HCT116 (cell line): Measurements from ENCODE around the gene TXNDC15. TPM values are rescaled to one million over a fixed set of nuclear protein-coding genes. Genes with fewer than 3 reads are reported as not detected.

Experiments used
- ATAC-seq: fragments of 200-7000 bp; cut with Tn5 transposase; 2 replicates; pipeline ENCODE4 v1.9.1; 2020; ENCODE audit warnings: mild to moderate bottlenecking, moderate library complexity
- BruUV-seq: library from RNA; stranded (reverse); fragments of 400-500 nt; replicated peaks from 2 replicates; lab custom pipeline; 2021; lab: Mats Ljungman, UMichigan
- CTCF ChIA-PET: fragments of 300-600 bp; sonication (Branson Sonifier 250); formaldehyde crosslinking; loops from one replicate; lab custom pipeline; 2021; ENCODE audit warnings: antibody characterized with exemption; lab: Charles Lee
- POLR2A ChIA-PET: fragments of 300-600, 350-600 bp; sonication (Branson Sonifier 250); formaldehyde crosslinking; loops from one replicate; lab custom pipeline; 2021; ENCODE audit warnings: antibody characterized with exemption; lab: Charles Lee
- RAD21 ChIA-PET, 2 experiments: fragments of 300-600 bp; sonication (Branson Sonifier 250); formaldehyde crosslinking; loops; one replicate each; lab custom pipeline; 2023; ENCODE audit warnings: low total read pairs in 2 of 2; ENCODE audit not compliant: uncharacterized antibody in 2 of 2, unreplicated experiment in 2 of 2, low non-redundant PET in 1 of 2; lab: Charles Lee
- DNase-seq: peaks from one replicate; pipeline ENCODE4 v3.0.0-alpha.2; 2010; ENCODE audit warnings: low read depth, low spot score
- H2AFZ ChIP-seq: fragments of 200-600 bp; shearing (Covaris generic), sonication (generic); 2 replicates; pipeline ENCODE4 v1.6.1; 2017; ENCODE audit warnings: low read depth, mixed run types, mixed read lengths, antibody characterized with exemption, low read length; ENCODE audit not compliant: poor library complexity, severe bottlenecking
- H3K27ac ChIP-seq: 2 replicates; pipeline ENCODE4 v1.5.1; 2012; ENCODE audit warnings: low read depth, low read length
- H3K27me3 ChIP-seq: fragments of 200-600 bp; sonication (generic); 2 replicates; pipeline ENCODE4 v1.6.1; 2016; ENCODE audit warnings: mixed run types, low read length, mixed read lengths; ENCODE audit not compliant: insufficient read depth
- H3K36me3 ChIP-seq, 2 experiments: fragments of 200-500 bp in 1 of 2; fragments of 200-600 bp in 1 of 2; sonication (Bioruptor generic) in 1 of 2; sonication (generic) in 1 of 2; 2 replicates each; pipeline versions ENCODE4 v1.5.1 to v1.6.1; 2014 to 2016; ENCODE audit warnings: low read length in 2 of 2, inconsistent platforms in 1 of 2, mixed read lengths in 1 of 2, mixed run types in 1 of 2; ENCODE audit not compliant: insufficient read depth in 2 of 2, control insufficient read depth in 1 of 2
- H3K4me1 ChIP-seq, 2 experiments: fragments of 200-600 bp in 1 of 2; sonication (generic) in 1 of 2; 2 replicates each; pipeline versions ENCODE4 v1.5.1 to v1.6.1; 2012 to 2017; ENCODE audit warnings: low read length in 2 of 2, inconsistent platforms in 1 of 2, mild to moderate bottlenecking in 1 of 2, mixed read lengths in 1 of 2, mixed run types in 1 of 2, moderate library complexity in 1 of 2; ENCODE audit not compliant: insufficient read depth in 2 of 2, control insufficient read depth in 1 of 2
- H3K4me2 ChIP-seq: fragments of 200-600 bp; sonication (generic); 2 replicates; pipeline ENCODE4 v1.6.1; 2017; ENCODE audit warnings: mixed run types, low read length, mixed read lengths
- H3K4me3 ChIP-seq, 2 experiments: fragments of 200-600 bp in 1 of 2; sonication (generic) in 1 of 2; replicated peaks in 1 of 2; 2 replicates each; pipeline ENCODE4 v1.5.1; 2011 to 2016; ENCODE audit warnings: low read length in 2 of 2, control low read depth in 1 of 2, low read depth in 1 of 2, mild to moderate bottlenecking in 1 of 2, mixed read lengths in 1 of 2, mixed run types in 1 of 2
- H3K79me2 ChIP-seq: fragments of 200-600 bp; sonication (generic); 2 replicates; pipeline ENCODE4 v1.6.1; 2017; ENCODE audit warnings: mild to moderate bottlenecking, mixed run types, low read length, moderate library complexity, mixed read lengths; ENCODE audit not compliant: insufficient read depth
- H3K9ac ChIP-seq: fragments of 200-600 bp; sonication (generic); 2 replicates; pipeline ENCODE4 v1.6.1; 2016; ENCODE audit warnings: low read length, mixed read lengths
- H3K9me2 ChIP-seq: fragments of 200-600 bp; sonication (generic), shearing (Covaris generic); 2 replicates; pipeline ENCODE4 v1.6.1; 2017; ENCODE audit warnings: mixed run types, mild to moderate bottlenecking, moderate library complexity; ENCODE audit not compliant: insufficient read depth
- H3K9me3 ChIP-seq, 2 experiments: fragments of 200-500 bp in 1 of 2; fragments of 200-600 bp in 1 of 2; sonication (Bioruptor generic) in 1 of 2; sonication (generic) in 1 of 2; 2 replicates each; pipeline ENCODE4 v1.6.1; 2014 to 2017; ENCODE audit warnings: low read length in 2 of 2, mixed read lengths in 2 of 2, inconsistent platforms in 1 of 2, low read depth in 1 of 2, mild to moderate bottlenecking in 1 of 2, mixed run types in 1 of 2, moderate library complexity in 1 of 2; ENCODE audit not compliant: control insufficient read depth in 1 of 2, insufficient read depth in 1 of 2
- H4K20me1 ChIP-seq: fragments of 200-600 bp; sonication (generic), shearing (Covaris generic); 2 replicates; pipeline ENCODE4 v1.6.1; 2017; ENCODE audit warnings: mixed run types, mild to moderate bottlenecking, moderate library complexity; ENCODE audit not compliant: insufficient read depth
- EGR1 ChIP-seq: IDR thresholded peaks from 2 replicates; pipeline ENCODE4 v1.6.1; 2012; ENCODE audit warnings: low read depth
- ELF1 ChIP-seq: IDR thresholded peaks from 2 replicates; pipeline ENCODE4 v1.6.1; 2012; ENCODE audit warnings: low read depth, borderline replicate concordance
- EZH2 ChIP-seq: fragments of 200-600 bp; sonication (generic); IDR thresholded peaks from 2 replicates; pipeline ENCODE4 v1.6.1; 2017; ENCODE audit warnings: antibody characterized with exemption, mixed run types
- POLR2A ChIP-seq: IDR thresholded peaks from 2 replicates; pipeline ENCODE4 v1.7.0; 2011; ENCODE audit warnings: borderline replicate concordance; ENCODE audit not compliant: insufficient read depth, insufficient read length; ENCODE audit errors: extremely low read depth
- POLR2AphosphoS5 ChIP-seq: IDR thresholded peaks from 2 replicates; pipeline ENCODE4 v1.6.1; 2011; ENCODE audit warnings: mild to moderate bottlenecking, low read depth, low read length, moderate library complexity
- RAD21 ChIP-seq: IDR thresholded peaks from 2 replicates; pipeline ENCODE4 v1.6.1; 2012; ENCODE audit warnings: low read depth, mild to moderate bottlenecking
- ZFX ChIP-seq: fragments of 450-650 bp; IDR thresholded peaks from 2 replicates; pipeline ENCODE4 v1.6.1; 2017
- intact Hi-C: fragments of 100-400 bp; cut with micrococcal nuclease; formaldehyde crosslinking; loops from 2 replicates; pipeline ENCODE4 v1.10.0; 2022
- total RNA-seq: library from RNA; stranded (reverse); gene quantifications from one replicate; pipeline ENCODE4 v1.2.1, GENCODE V29; 2021; ENCODE audit not compliant: unreplicated experiment
- TF ChIP-seq, protein P1 (sequence below): IDR thresholded peaks from 2 replicates; pipeline ENCODE4 v1.6.1; 2011; ENCODE audit warnings: mild to moderate bottlenecking, low read length, moderate library complexity; ENCODE audit not compliant: insufficient replicate concordance; ENCODE audit errors: extremely low read depth
- TF ChIP-seq, protein P2 (sequence below): IDR thresholded peaks from 2 replicates; pipeline ENCODE4 v1.6.1; 2012
- TF ChIP-seq, protein P3 (sequence below): IDR thresholded peaks from 2 replicates; pipeline ENCODE4 v1.6.1; 2012
- TF ChIP-seq, protein P4 (sequence below): IDR thresholded peaks from 2 replicates; pipeline ENCODE4 v1.6.1; 2012; ENCODE audit warnings: low read depth

Gene TXNDC15
- total RNA-seq, 1 experiment from 2014 or later = 17.8 TPM

DNA sequence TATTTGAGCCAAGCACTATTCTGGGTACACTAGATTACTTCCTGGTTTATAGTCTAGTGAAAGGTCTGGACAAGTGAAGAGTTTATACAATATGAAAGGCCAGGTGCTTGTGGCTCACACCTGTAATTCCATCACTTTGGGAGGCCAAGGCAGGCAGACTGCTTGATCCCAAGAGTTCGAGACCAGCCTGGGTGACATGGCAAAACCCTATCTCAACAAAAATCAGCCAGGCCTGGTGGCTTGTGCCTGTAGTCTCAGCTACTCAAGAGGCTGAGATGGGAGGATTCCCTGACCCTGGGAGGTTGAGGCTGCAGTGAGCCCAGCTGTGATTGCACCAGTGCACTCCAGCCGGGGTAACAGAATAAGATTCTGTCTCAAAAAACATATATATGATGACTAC, 9.5 kb upstream of the TXNDC15 start:
- Histone ChIP-seq H2AFZ (no peak overlapping the region), H3K79me2 (no peaks in the 10 kb centered on the region), H3K9me2 (no peaks in the 10 kb centered on the region), H3K9ac (no peak overlapping the region), H3K4me1 (no peaks in the 10 kb centered on the region), H3K4me2 (no peak overlapping the region), H4K20me1 (no peaks in the 10 kb centered on the region), H3K36me3 (peaks cover 3 to 6% of the 10 kb centered on the region in 2 experiments; a peak in 2 of 4 replicates), H3K4me3 (no peak overlapping the region), H3K9me3 (no peaks in the 10 kb centered on the region), H3K27ac (no peak overlapping the region), H3K27me3 (no peaks in the 10 kb centered on the region)
- DNase-seq = no peak
- ChIA-PET POLR2A (no interaction called here), RAD21 (no interaction called here), CTCF (no interaction called here)
- TF ChIP-seq, protein P1, sequence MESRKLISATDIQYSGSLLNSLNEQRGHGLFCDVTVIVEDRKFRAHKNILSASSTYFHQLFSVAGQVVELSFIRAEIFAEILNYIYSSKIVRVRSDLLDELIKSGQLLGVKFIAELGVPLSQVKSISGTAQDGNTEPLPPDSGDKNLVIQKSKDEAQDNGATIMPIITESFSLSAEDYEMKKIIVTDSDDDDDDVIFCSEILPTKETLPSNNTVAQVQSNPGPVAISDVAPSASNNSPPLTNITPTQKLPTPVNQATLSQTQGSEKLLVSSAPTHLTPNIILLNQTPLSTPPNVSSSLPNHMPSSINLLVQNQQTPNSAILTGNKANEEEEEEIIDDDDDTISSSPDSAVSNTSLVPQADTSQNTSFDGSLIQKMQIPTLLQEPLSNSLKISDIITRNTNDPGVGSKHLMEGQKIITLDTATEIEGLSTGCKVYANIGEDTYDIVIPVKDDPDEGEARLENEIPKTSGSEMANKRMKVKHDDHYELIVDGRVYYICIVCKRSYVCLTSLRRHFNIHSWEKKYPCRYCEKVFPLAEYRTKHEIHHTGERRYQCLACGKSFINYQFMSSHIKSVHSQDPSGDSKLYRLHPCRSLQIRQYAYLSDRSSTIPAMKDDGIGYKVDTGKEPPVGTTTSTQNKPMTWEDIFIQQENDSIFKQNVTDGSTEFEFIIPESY = no peak
- TF ChIP-seq, protein P2, sequence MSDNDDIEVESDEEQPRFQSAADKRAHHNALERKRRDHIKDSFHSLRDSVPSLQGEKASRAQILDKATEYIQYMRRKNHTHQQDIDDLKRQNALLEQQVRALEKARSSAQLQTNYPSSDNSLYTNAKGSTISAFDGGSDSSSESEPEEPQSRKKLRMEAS = no peak
- TF ChIP-seq RAD21 (no peak), EGR1 (no peak), ELF1 (no peak), POLR2A (no peak), EZH2 (no peak), ZFX (no peak), POLR2AphosphoS5 (no peak)
- TF ChIP-seq, protein P3, sequence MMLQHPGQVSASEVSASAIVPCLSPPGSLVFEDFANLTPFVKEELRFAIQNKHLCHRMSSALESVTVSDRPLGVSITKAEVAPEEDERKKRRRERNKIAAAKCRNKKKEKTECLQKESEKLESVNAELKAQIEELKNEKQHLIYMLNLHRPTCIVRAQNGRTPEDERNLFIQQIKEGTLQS = no peak
- TF ChIP-seq, protein P4, sequence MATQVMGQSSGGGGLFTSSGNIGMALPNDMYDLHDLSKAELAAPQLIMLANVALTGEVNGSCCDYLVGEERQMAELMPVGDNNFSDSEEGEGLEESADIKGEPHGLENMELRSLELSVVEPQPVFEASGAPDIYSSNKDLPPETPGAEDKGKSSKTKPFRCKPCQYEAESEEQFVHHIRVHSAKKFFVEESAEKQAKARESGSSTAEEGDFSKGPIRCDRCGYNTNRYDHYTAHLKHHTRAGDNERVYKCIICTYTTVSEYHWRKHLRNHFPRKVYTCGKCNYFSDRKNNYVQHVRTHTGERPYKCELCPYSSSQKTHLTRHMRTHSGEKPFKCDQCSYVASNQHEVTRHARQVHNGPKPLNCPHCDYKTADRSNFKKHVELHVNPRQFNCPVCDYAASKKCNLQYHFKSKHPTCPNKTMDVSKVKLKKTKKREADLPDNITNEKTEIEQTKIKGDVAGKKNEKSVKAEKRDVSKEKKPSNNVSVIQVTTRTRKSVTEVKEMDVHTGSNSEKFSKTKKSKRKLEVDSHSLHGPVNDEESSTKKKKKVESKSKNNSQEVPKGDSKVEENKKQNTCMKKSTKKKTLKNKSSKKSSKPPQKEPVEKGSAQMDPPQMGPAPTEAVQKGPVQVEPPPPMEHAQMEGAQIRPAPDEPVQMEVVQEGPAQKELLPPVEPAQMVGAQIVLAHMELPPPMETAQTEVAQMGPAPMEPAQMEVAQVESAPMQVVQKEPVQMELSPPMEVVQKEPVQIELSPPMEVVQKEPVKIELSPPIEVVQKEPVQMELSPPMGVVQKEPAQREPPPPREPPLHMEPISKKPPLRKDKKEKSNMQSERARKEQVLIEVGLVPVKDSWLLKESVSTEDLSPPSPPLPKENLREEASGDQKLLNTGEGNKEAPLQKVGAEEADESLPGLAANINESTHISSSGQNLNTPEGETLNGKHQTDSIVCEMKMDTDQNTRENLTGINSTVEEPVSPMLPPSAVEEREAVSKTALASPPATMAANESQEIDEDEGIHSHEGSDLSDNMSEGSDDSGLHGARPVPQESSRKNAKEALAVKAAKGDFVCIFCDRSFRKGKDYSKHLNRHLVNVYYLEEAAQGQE = no peak
- no peak for ATAC-seq
- no TSS peak for BruUV-seq
- intact Hi-C loops = no loop called here
